Measurements from ENCODE around the gene PREP. TPM values are rescaled to one million over a fixed set of nuclear protein-coding genes. Genes with fewer than 3 reads are reported as not detected.

Gene PREP
- total and polyA plus RNA-seq, 2 of the 8 experiments (the other 6 are each of a cell fraction or from before 2014, with no cell fraction given) = 26.8 to 70.0 TPM

GRCh38 chr6:105398859-105399258, 4.0 kb downstream of the PREP start:
- POLR2A ChIA-PET (ENCODE audit: partially characterized antibody) = interaction anchor here (1.0 kb wide), 1 partner anchor 9 kb away, joined by 3 read pairs; no protein-coding TSS in a partner anchor
- Histone ChIP-seq H2AFZ (ENCODE audit: low read length) (no peak overlapping the region), H3K4me1 (replicated peaks in 1 of 4; ENCODE audit: control insufficient read depth in 3 of 4, insufficient read depth in 4 of 4, low read length in 3 of 4) (peaks cover 7 to 16% (median 14%) of the 10 kb centered on the region in 4 experiments; a peak in 6 of 7 replicates), H4K20me1 (replicated peaks in 1 of 2; ENCODE audit: control insufficient read depth in 1 of 2, insufficient read depth in 2 of 2, low read length in 2 of 2) (peaks cover 0 to 3% of the 10 kb centered on the region in 2 experiments), H2BK20ac (ENCODE audit: low read length) (no peak overlapping the region), H3K79me1 (ENCODE audit: low read depth, low read length) (peaks cover 10% of the 10 kb centered on the region), H2BK15ac (ENCODE audit: low read length) (no peak overlapping the region), H4K5ac (ENCODE audit: insufficient read length, low read depth, low read length) (no peak overlapping the region), H3K23ac (ENCODE audit: insufficient read length) (no peak overlapping the region), H2BK5ac (ENCODE audit: low read depth, low read length) (no peak overlapping the region), H4K91ac (replicated peaks; ENCODE audit: insufficient read length, low read length) (no peak overlapping the region), H3K4ac (replicated peaks; ENCODE audit: insufficient read length, low read depth, low read length) (no peak overlapping the region), H3K36me3 (ENCODE audit: control insufficient read depth in 2 of 4, insufficient read depth in 4 of 4, low read length in 3 of 4) (peaks cover 0 to 14% (median 6%) of the 10 kb centered on the region in 4 experiments; a peak in 5 of 8 replicates), H3K56ac (replicated peaks; ENCODE audit: insufficient read length, low read depth, low read length) (no peak overlapping the region), H3K79me2 (ENCODE audit: control insufficient read depth in 1 of 2, insufficient read depth in 2 of 2, low read length in 2 of 2) (peaks cover 11 to 43% of the 10 kb centered on the region in 2 experiments), H3K18ac (ENCODE audit: extremely low read depth, low read length) (no peak overlapping the region), H3K27ac (ENCODE audit: low read depth, low read length) (no peak overlapping the region), H3K23me2 (ENCODE audit: low read depth, low read length) (peaks cover 8% of the 10 kb centered on the region; the same call in 1 of the 2 replicates), H3K4me3 (ENCODE audit: extremely low read depth in 1 of 4, insufficient read depth in 2 of 4, low read depth in 3 of 4, low read length in 4 of 4) (no peak overlapping the region), H3K9ac (replicated peaks in 1 of 4; ENCODE audit: extremely low read depth in 1 of 4, low read depth in 3 of 4, low read length in 3 of 4) (no peak overlapping the region), H2BK12ac (ENCODE audit: low read depth, low read length) (no peak overlapping the region), H3K9me3 (ENCODE audit: insufficient read depth in 2 of 2, low read depth in 1 of 2, low read length in 1 of 2) (no peaks in the 10 kb centered on the region), H3K27me3 (replicated peaks in 1 of 4; ENCODE audit: control insufficient read depth in 3 of 4, extremely low read depth in 1 of 4, insufficient read depth in 3 of 4, low read length in 3 of 4) (no peaks in the 10 kb centered on the region), H2BK120ac (replicated peaks; ENCODE audit: low read depth, low read length) (no peak overlapping the region), H4K8ac (ENCODE audit: extremely low read depth, insufficient read depth, low read length) (no peak overlapping the region), H2AK5ac (ENCODE audit: low read depth, low read length) (no peak overlapping the region), H3K14ac (ENCODE audit: insufficient read length) (no peak overlapping the region), H3K4me2 (ENCODE audit: insufficient read depth in 1 of 2, low read depth in 2 of 2, low read length in 2 of 2) (no peak overlapping the region)
- WGBS, 2 experiments (ENCODE audit: extremely low coverage in 1 of 2, insufficient coverage in 1 of 2, insufficient read length in 1 of 2, insufficient replicate concordance in 2 of 2, low coverage in 1 of 2, low lambda C conversion rate in 2 of 2, missing lambda C conversion rate in 1 of 2) = 71% methylated on average over 5 of the region's 5 CpGs; no CpG with 5 or more reads in 1 of the 2 experiments
- DNase-seq (ENCODE audit: low read depth in 1 of 2, low spot score in 2 of 2) = no peak
- FAIRE-seq = no peak
- no peak for TF ChIP-seq RAD21 (IDR thresholded peaks at IDR 0.05 in 1 of 2, conservative IDR thresholded peaks at IDR 0.05 in 1 of 2; ENCODE audit: low read depth in 2 of 2, low read length in 2 of 2)
- no peak for TF ChIP-seq SAP30 (IDR thresholded peaks at IDR 0.05; ENCODE audit: insufficient read depth, insufficient replicate concordance, low read length)
- no peak for TF ChIP-seq TBP (IDR thresholded peaks at IDR 0.05; ENCODE audit: low read depth, low read length)
- TF ChIP-seq TEAD4 (IDR thresholded peaks at IDR 0.05; ENCODE audit: low read depth, low read length) = no peak
- no peak for TF ChIP-seq USF2 (IDR thresholded peaks at IDR 0.05; ENCODE audit: low read length)
- TF ChIP-seq RFX5 (IDR thresholded peaks at IDR 0.05; ENCODE audit: borderline replicate concordance, low read depth, low read length) = no peak
- no peak for TF ChIP-seq PHF8 (conservative IDR thresholded peaks at IDR 0.05; ENCODE audit: low read depth, low read length)
- TF ChIP-seq SRF (IDR thresholded peaks at IDR 0.05; ENCODE audit: low read depth, low read length) = no peak
- no peak for TF ChIP-seq RBBP5 (IDR thresholded peaks at IDR 0.05; ENCODE audit: borderline replicate concordance, low read depth, low read length)
- no peak for TF ChIP-seq ATF3 (IDR thresholded peaks at IDR 0.05; ENCODE audit: insufficient read depth, low read depth, low read length)
- no peak for TF ChIP-seq ASH2L (IDR thresholded peaks at IDR 0.05; ENCODE audit: low read length)
- CTCF ChIA-PET (ENCODE audit: partially characterized antibody) = interaction anchor here (0.6 to 2.1 kb wide), 6 partner anchors 9 to 102 kb away, joined by 3 to 8 read pairs (median 3); no protein-coding TSS in a partner anchor

Data from H1 (cell line).